Mesendoderm (in vitro differentiated cells): ENCODE measurements around the gene POR.

Experiments
- DNase-seq: peaks from one replicate; pipeline ENCODE4 v3.0.0; 2013
- H2AK5ac ChIP-seq: 2 replicates; pipeline ENCODE4 v1.6.1; 2013; ENCODE audit warnings: low read length, inconsistent platforms
- H2BK120ac ChIP-seq: 2 replicates; pipeline ENCODE4 v1.6.1; 2013; ENCODE audit warnings: low read depth, mild to moderate bottlenecking, low read length, moderate library complexity, mixed read lengths
- H2BK15ac ChIP-seq: replicated peaks from 2 replicates; pipeline ENCODE4 v1.6.1; 2013; ENCODE audit warnings: low read depth, mild to moderate bottlenecking, moderate library complexity
- H2BK5ac ChIP-seq: 2 replicates; pipeline ENCODE4 v1.6.1; 2013; ENCODE audit warnings: low read length, inconsistent platforms
- H3K18ac ChIP-seq: 2 replicates; pipeline ENCODE4 v1.6.1; 2013; ENCODE audit warnings: mild to moderate bottlenecking, low read length, mixed read lengths
- H3K23ac ChIP-seq: one replicate; pipeline ENCODE4 v1.6.1; 2013; ENCODE audit warnings: low read length
- H3K27ac ChIP-seq: 2 replicates; pipeline ENCODE4 v1.5.1; 2013; ENCODE audit warnings: low read depth, mild to moderate bottlenecking, inconsistent platforms, low read length, moderate library complexity
- H3K27me3 ChIP-seq: 2 replicates; pipeline ENCODE4 v1.6.1; 2013; ENCODE audit warnings: low read length, control low read depth, mild to moderate bottlenecking, inconsistent platforms; ENCODE audit not compliant: insufficient read depth, poor library complexity
- H3K36me3 ChIP-seq: 2 replicates; pipeline ENCODE4 v1.6.1; 2013; ENCODE audit warnings: low read length, inconsistent platforms; ENCODE audit not compliant: control insufficient read depth, insufficient read depth
- H3K4ac ChIP-seq: one replicate; pipeline ENCODE4 v1.6.1; 2013; ENCODE audit warnings: low read depth, mild to moderate bottlenecking, low read length, moderate library complexity
- H3K4me1 ChIP-seq: 2 replicates; pipeline ENCODE4 v1.6.1; 2013; ENCODE audit warnings: low read depth, low read length, inconsistent platforms; ENCODE audit not compliant: control insufficient read depth
- H3K4me2 ChIP-seq: 2 replicates; pipeline ENCODE4 v1.6.1; 2013; ENCODE audit warnings: low read length
- H3K4me3 ChIP-seq: 2 replicates; pipeline ENCODE4 v1.5.1; 2013; ENCODE audit warnings: mild to moderate bottlenecking, low read length
- H3K56ac ChIP-seq: one replicate; pipeline ENCODE4 v1.6.1; 2013; ENCODE audit warnings: low read length
- H3K79me1 ChIP-seq: 2 replicates; pipeline ENCODE4 v1.6.1; 2013; ENCODE audit warnings: low read length, inconsistent platforms
- H3K79me2 ChIP-seq: 2 replicates; pipeline ENCODE4 v1.6.1; 2013; ENCODE audit warnings: mild to moderate bottlenecking, low read length; ENCODE audit not compliant: control insufficient read depth, insufficient read depth
- H3K9ac ChIP-seq: 2 replicates; pipeline ENCODE4 v1.6.1; 2013; ENCODE audit warnings: low read length, inconsistent platforms
- H4K5ac ChIP-seq: one replicate; pipeline ENCODE4 v1.6.1; 2013; ENCODE audit warnings: low read length
- H4K8ac ChIP-seq: one replicate; pipeline ENCODE4 v1.6.1; 2013; ENCODE audit warnings: low read depth, mild to moderate bottlenecking, control low read depth, low read length, moderate library complexity
- WGBS: extraction: QIAGEN DNeasy Blood & Tissue Kit; methylation state at CpG from one replicate; pipeline ENCODE4 v1.1.7; 2013; ENCODE audit warnings: low lambda C conversion rate, missing lambda C conversion rate; ENCODE audit not compliant: insufficient coverage; ENCODE audit errors: extremely low coverage; 5-methylcytosine and 5-hydroxymethylcytosine counted together

Gene POR

DNA sequence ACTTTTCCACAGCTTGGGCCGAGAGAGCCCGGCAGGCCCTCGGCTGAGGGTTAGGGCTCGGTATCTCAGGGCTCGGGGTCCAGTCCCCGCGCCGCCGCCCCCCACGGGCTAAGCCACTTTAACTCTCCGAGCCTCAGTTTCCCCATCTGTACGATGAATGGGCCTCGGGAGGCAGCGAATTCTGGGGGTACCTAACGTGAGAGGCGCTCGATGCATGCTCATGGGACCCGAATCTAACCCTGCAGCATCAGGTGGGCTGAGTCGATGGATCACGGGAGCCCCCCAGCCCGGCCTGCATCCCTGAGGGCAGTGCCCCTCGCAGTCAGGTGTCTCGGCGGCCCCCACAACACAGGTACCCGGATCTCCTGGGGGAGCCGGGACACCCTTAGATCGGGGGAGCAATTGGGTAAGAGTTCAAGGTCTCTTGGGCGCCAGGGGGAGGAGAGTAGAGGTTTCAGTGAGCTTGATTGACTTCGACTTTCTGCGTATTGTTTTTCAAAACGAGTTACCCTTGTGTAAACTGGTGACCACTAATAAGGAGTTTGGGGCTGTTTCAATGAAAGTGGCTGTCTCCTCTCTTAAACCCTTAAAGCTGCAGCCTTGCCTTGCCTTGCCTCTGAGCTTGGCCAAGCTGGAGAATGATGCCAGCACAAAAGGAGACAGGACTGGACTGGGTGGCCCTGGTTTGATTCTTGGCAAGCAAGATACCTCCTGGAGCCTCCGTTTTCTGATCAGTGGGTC, 631 bp downstream of the POR start:
- peak overlapping the region; percentile 87 for H3K4ac ChIP-seq
- H2BK5ac ChIP-seq: no peak overlapping the region
- H3K79me2 ChIP-seq: peaks cover 30% of the 10 kb centered on the region
- no peak overlapping the region for H3K23ac ChIP-seq
- H2AK5ac ChIP-seq: no peak overlapping the region
- no peak for DNase-seq
- WGBS: no CpG with 5 or more reads among the region's 32 CpGs
- H3K4me1 ChIP-seq: peaks cover 8% of the 10 kb centered on the region
- no peak overlapping the region for H2BK120ac ChIP-seq
- peak overlapping the region; percentile 91 for H3K4me3 ChIP-seq
- no peaks in the 10 kb centered on the region for H3K36me3 ChIP-seq
- peak overlapping the region; percentile 91 for H3K9ac ChIP-seq
- H3K56ac ChIP-seq: peak overlapping the region; percentile 97
- H4K5ac ChIP-seq: no peak overlapping the region
- peak overlapping the region; percentile 98 for H3K4me2 ChIP-seq
- H3K27me3 ChIP-seq: no peaks in the 10 kb centered on the region
- H3K27ac ChIP-seq: no peak overlapping the region
- peaks cover 20% of the 10 kb centered on the region for H3K79me1 ChIP-seq
- H3K18ac ChIP-seq: peak overlapping the region; percentile 78
- H2BK15ac ChIP-seq: no peak overlapping the region
- H4K8ac ChIP-seq: no peak overlapping the region

DNA sequence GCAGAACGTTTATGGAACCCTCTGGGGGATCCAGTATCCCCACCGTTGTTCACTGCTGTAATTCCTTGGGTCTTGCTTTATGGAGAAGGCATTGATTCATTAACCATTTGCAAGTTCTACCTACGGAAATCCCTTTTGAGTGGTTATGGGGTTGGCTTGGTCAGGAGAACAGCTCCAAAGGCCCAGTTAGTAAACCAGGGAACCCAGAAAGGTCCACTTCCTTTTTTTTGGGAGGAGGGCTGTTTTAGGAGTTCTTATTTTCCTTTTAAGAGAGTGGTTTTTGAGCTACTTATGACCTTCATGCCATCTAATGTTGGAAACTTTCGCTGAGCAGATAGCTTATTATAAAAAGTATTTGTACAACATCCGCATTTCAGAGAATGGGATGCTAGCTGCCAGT, 1.3 kb downstream of the POR start:
- no peak overlapping the region for H2AK5ac ChIP-seq
- H3K36me3 ChIP-seq: no peaks in the 10 kb centered on the region
- peaks cover 34% of the 10 kb centered on the region for H3K79me2 ChIP-seq
- H3K4me2 ChIP-seq: peak overlapping the region; percentile 98
- peaks cover 23% of the 10 kb centered on the region for H3K79me1 ChIP-seq
- H3K56ac ChIP-seq: peak overlapping the region; percentile 97
- H2BK120ac ChIP-seq: no peak overlapping the region
- no peak overlapping the region for H4K5ac ChIP-seq
- peak overlapping the region; percentile 94 for H3K23ac ChIP-seq
- WGBS: no CpG with 5 or more reads among the region's 5 CpGs
- H3K27ac ChIP-seq: no peak overlapping the region
- no peak overlapping the region for H4K8ac ChIP-seq
- H3K4ac ChIP-seq: no peak overlapping the region
- H3K4me3 ChIP-seq: peak overlapping the region; percentile 91
- peak overlapping the region; percentile 91 for H3K9ac ChIP-seq
- H2BK5ac ChIP-seq: no peak overlapping the region
- peaks cover 8% of the 10 kb centered on the region for H3K4me1 ChIP-seq
- no peak overlapping the region for H3K18ac ChIP-seq
- no peak for DNase-seq
- no peaks in the 10 kb centered on the region for H3K27me3 ChIP-seq
- H2BK15ac ChIP-seq: no peak overlapping the region

- Histone ChIP-seq H2BK5ac (no peak overlapping the region), H3K27me3 (no peaks in the 10 kb centered on the region), H3K4me1 (peaks cover 8% of the 10 kb centered on the region), H3K9ac (no peak overlapping the region), H3K4me2 (no peak overlapping the region), H3K23ac (no peak overlapping the region), H2BK15ac (no peak overlapping the region), H3K36me3 (no peaks in the 10 kb centered on the region), H3K4me3 (no peak overlapping the region), H3K79me1 (peaks cover 24% of the 10 kb centered on the region), H3K27ac (no peak overlapping the region), H3K4ac (no peak overlapping the region), H2AK5ac (no peak overlapping the region), H4K5ac (no peak overlapping the region), H3K18ac (no peak overlapping the region), H4K8ac (no peak overlapping the region), H3K56ac (no peak overlapping the region), H2BK120ac (no peak overlapping the region), H3K79me2 (peaks cover 36% of the 10 kb centered on the region)
- DNase-seq: no peak
- WGBS: no CpG with 5 or more reads among the region's 11 CpGs
Measured at GRCh38 chr7:75916685-75917634, 2.0 kb downstream of the POR start.

DNA sequence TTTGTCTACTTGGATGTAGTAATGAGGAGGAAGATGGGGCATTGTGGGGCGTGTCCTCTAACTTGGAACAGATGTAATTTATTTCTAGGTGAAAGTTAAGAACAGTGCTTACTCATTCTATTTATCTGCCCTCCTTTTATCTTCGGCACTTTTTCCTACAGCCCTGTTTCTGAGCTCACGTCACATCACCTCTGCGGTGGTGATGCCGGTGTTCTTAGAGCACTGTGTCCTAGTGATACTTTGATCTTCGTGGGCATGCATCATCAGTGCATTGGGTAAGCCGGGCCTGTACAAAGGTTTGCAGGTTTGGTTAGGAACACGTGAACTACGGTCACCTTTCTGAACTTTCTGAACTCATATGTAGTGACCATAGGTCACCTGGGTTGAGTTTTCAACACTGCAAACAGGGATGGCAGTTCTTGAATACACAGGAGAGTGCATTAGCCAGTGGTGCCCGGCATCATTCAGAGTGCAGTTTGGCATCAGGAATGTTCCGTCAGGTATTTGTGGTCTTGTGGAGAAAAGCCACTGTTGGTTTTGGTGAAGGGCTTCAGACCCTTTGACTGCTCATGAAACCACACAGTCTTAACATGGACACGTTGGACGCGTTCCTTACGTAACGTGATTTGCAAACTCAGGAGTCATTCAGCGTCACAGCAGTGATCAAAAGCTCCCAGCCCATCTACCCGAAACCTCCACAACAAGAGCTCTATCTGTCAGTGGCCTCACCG, 5.6 kb downstream of the POR start:
- no peak overlapping the region for H2BK15ac ChIP-seq
- H2BK120ac ChIP-seq: no peak overlapping the region
- H2AK5ac ChIP-seq: no peak overlapping the region
- H2BK5ac ChIP-seq: no peak overlapping the region
- H3K4me1 ChIP-seq: peaks cover 6% of the 10 kb centered on the region
- no peak overlapping the region for H3K56ac ChIP-seq
- no peak overlapping the region for H3K4me3 ChIP-seq
- no peak overlapping the region for H3K18ac ChIP-seq
- no peak overlapping the region for H3K9ac ChIP-seq
- H3K4ac ChIP-seq: no peak overlapping the region
- DNase-seq: no peak
- H3K27me3 ChIP-seq: no peaks in the 10 kb centered on the region
- H3K79me2 ChIP-seq: peaks cover 42% of the 10 kb centered on the region
- H4K8ac ChIP-seq: no peak overlapping the region
- H3K36me3 ChIP-seq: no peaks in the 10 kb centered on the region
- no peak overlapping the region for H4K5ac ChIP-seq
- no peak overlapping the region for H3K27ac ChIP-seq
- no peak overlapping the region for H3K4me2 ChIP-seq
- H3K23ac ChIP-seq: no peak overlapping the region
- WGBS: no CpG with 5 or more reads among the region's 19 CpGs
- peaks cover 33% of the 10 kb centered on the region for H3K79me1 ChIP-seq

GRCh38 chr7:75921479-75921878, 6.5 kb downstream of the POR start:
- no peak overlapping the region for H2BK15ac ChIP-seq
- DNase-seq: no peak
- no peak overlapping the region for H3K27ac ChIP-seq
- no peak overlapping the region for H2BK5ac ChIP-seq
- no peak overlapping the region for H3K18ac ChIP-seq
- no peak overlapping the region for H3K4me3 ChIP-seq
- H3K4me1 ChIP-seq: no peaks in the 10 kb centered on the region
- H3K4ac ChIP-seq: no peak overlapping the region
- no peak overlapping the region for H3K56ac ChIP-seq
- no peaks in the 10 kb centered on the region for H3K27me3 ChIP-seq
- no peak overlapping the region for H3K23ac ChIP-seq
- WGBS: no CpG with 5 or more reads among the region's 14 CpGs
- H2BK120ac ChIP-seq: no peak overlapping the region
- H3K79me2 ChIP-seq: peaks cover 35% of the 10 kb centered on the region
- peaks cover 30% of the 10 kb centered on the region for H3K79me1 ChIP-seq
- no peak overlapping the region for H4K8ac ChIP-seq
- H3K4me2 ChIP-seq: no peak overlapping the region
- H3K36me3 ChIP-seq: no peaks in the 10 kb centered on the region
- no peak overlapping the region for H3K9ac ChIP-seq
- H4K5ac ChIP-seq: no peak overlapping the region
- H2AK5ac ChIP-seq: no peak overlapping the region
